DND-41 (cell line): ENCODE data around the gene UCK2.

Experiments
- CTCF ChIP-seq: IDR thresholded peaks from 2 replicates; pipeline ENCODE4 v1.5.1; 2012; ENCODE audit warnings: borderline replicate concordance, low read length, moderate library complexity, mild to moderate bottlenecking; ENCODE audit not compliant: poor library complexity, severe bottlenecking; ENCODE audit errors: extremely low read depth
- EZH2 ChIP-seq: IDR thresholded peaks from 3 replicates; pipeline ENCODE4 v1.6.1; 2012; ENCODE audit warnings: borderline replicate concordance, low read depth, mild to moderate bottlenecking, moderate library complexity, low read length, inconsistent platforms; ENCODE audit not compliant: severe bottlenecking

DNA sequence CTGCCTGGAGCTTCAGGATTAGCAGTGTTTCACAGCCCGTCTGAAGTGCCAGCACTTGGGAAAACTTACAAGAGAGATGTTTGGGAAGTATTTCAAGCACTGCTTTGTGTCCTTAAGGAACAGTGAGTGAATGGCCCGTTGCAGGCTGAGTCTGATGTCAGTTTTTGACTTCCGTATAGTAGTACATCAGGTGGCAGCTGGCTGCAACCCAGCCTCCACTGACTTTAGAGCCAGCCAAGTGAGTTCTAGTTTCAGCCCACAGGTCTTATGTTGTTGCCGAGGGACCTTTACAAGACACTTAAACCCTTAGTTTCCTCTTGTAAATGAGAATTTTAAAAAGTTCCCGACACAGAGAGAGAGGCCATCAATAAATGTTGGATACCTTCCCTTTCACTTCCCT lies 35.0 kb downstream of the UCK2 start:
- TF ChIP-seq CTCF: no peak
- TF ChIP-seq EZH2: no peak
